ENCODE results near the gene ANKLE1. TPM values are rescaled to one million over a fixed set of nuclear protein-coding genes. Genes with fewer than 3 reads are reported as not detected.

ANKLE1 gene
- total and polyA plus RNA-seq, 10 of the 15 experiments (the other 5 are each of a cell fraction or from before 2014, with no cell fraction given): 2.2 to 17.9 (median 10.9) TPM

DNA sequence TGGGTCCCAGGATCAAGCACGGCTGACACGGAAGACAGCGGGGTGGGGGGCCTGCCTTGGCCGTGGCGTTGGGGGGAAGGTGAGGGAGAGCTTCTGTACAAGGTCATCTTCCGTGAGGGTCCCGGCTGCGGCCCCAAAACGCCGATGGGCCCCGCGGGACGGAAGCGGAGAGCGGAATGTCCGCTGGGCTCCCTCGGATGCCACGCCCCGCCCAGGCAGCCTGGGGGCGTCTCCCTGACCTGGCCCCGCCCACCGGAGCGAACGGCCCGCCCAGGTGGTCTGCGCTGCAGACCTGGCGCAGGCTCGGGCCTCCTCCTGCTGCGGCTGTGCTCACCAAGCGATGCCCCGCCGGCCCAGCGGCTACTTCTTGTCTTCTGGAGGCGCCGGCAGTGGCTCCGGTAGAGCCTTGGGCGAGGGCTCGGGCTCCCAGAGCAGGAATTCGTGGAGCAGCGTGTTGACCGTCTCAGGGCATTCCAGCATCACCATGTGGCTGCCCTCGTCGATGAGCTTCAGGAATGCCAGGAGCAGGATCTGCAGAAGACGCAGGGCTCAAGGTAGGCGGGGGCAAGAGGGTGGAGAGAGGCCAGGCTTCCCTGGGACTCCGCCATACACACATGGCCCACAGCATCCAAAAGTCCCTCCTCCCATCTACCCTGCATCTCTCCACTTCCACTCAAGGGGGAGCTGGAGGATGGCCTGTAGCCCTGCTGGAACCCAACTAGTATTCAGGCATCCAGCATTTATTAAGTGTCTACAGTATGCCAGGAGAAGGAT is 10.8 kb downstream of the ANKLE1 start (continued):
- TF ChIP-seq, protein P1, sequence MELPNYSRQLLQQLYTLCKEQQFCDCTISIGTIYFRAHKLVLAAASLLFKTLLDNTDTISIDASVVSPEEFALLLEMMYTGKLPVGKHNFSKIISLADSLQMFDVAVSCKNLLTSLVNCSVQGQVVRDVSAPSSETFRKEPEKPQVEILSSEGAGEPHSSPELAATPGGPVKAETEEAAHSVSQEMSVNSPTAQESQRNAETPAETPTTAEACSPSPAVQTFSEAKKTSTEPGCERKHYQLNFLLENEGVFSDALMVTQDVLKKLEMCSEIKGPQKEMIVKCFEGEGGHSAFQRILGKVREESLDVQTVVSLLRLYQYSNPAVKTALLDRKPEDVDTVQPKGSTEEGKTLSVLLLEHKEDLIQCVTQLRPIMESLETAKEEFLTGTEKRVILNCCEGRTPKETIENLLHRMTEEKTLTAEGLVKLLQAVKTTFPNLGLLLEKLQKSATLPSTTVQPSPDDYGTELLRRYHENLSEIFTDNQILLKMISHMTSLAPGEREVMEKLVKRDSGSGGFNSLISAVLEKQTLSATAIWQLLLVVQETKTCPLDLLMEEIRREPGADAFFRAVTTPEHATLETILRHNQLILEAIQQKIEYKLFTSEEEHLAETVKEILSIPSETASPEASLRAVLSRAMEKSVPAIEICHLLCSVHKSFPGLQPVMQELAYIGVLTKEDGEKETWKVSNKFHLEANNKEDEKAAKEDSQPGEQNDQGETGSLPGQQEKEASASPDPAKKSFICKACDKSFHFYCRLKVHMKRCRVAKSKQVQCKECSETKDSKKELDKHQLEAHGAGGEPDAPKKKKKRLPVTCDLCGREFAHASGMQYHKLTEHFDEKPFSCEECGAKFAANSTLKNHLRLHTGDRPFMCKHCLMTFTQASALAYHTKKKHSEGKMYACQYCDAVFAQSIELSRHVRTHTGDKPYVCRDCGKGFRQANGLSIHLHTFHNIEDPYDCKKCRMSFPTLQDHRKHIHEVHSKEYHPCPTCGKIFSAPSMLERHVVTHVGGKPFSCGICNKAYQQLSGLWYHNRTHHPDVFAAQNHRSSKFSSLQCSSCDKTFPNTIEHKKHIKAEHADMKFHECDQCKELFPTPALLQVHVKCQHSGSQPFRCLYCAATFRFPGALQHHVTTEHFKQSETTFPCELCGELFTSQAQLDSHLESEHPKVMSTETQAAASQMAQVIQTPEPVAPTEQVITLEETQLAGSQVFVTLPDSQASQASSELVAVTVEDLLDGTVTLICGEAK (IDR thresholded peaks at IDR 0.05; ENCODE audit: borderline replicate concordance): no peak
- peak; percentile 47 for TF ChIP-seq KLF5 (IDR thresholded peaks at IDR 0.05; ENCODE audit: partially characterized antibody)
- no peak for TF ChIP-seq FOXK2 (IDR thresholded peaks at IDR 0.05)
- TF ChIP-seq NRF1 (conservative IDR thresholded peaks at IDR 0.05; ENCODE audit: low read depth, low read length): peak; percentile 20; the same call in 1 of the 2 replicates
- no peak for TF ChIP-seq KDM1A (IDR thresholded peaks at IDR 0.05; ENCODE audit: borderline replicate concordance)
- TF ChIP-seq ZNF384 (IDR thresholded peaks at IDR 0.05; ENCODE audit: borderline replicate concordance, low read depth, low read length): no peak
- TF ChIP-seq ZNF217 (IDR thresholded peaks at IDR 0.05): no peak
- TF ChIP-seq ESRRA (IDR thresholded peaks at IDR 0.05; ENCODE audit: low read length): no peak
- peak; percentile 58 for TF ChIP-seq IKZF1 (conservative IDR thresholded peaks at IDR 0.05)
- no peak for TF ChIP-seq ASH2L (IDR thresholded peaks at IDR 0.05; ENCODE audit: borderline replicate concordance, low read depth)
- TF ChIP-seq RBBP5 (conservative IDR thresholded peaks at IDR 0.05): no peak
- TF ChIP-seq RELA (IDR thresholded peaks at IDR 0.05; ENCODE audit: borderline replicate concordance, partially characterized antibody): no peak
- no peak for TF ChIP-seq STAT3 (IDR thresholded peaks at IDR 0.05; ENCODE audit: low read depth, low read length)
- TF ChIP-seq, protein P2, sequence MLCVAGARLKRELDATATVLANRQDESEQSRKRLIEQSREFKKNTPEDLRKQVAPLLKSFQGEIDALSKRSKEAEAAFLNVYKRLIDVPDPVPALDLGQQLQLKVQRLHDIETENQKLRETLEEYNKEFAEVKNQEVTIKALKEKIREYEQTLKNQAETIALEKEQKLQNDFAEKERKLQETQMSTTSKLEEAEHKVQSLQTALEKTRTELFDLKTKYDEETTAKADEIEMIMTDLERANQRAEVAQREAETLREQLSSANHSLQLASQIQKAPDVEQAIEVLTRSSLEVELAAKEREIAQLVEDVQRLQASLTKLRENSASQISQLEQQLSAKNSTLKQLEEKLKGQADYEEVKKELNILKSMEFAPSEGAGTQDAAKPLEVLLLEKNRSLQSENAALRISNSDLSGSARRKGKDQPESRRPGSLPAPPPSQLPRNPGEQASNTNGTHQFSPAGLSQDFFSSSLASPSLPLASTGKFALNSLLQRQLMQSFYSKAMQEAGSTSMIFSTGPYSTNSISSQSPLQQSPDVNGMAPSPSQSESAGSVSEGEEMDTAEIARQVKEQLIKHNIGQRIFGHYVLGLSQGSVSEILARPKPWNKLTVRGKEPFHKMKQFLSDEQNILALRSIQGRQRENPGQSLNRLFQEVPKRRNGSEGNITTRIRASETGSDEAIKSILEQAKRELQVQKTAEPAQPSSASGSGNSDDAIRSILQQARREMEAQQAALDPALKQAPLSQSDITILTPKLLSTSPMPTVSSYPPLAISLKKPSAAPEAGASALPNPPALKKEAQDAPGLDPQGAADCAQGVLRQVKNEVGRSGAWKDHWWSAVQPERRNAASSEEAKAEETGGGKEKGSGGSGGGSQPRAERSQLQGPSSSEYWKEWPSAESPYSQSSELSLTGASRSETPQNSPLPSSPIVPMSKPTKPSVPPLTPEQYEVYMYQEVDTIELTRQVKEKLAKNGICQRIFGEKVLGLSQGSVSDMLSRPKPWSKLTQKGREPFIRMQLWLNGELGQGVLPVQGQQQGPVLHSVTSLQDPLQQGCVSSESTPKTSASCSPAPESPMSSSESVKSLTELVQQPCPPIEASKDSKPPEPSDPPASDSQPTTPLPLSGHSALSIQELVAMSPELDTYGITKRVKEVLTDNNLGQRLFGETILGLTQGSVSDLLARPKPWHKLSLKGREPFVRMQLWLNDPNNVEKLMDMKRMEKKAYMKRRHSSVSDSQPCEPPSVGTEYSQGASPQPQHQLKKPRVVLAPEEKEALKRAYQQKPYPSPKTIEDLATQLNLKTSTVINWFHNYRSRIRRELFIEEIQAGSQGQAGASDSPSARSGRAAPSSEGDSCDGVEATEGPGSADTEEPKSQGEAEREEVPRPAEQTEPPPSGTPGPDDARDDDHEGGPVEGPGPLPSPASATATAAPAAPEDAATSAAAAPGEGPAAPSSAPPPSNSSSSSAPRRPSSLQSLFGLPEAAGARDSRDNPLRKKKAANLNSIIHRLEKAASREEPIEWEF (IDR thresholded peaks at IDR 0.05; ENCODE audit: insufficient replicate concordance, low read depth, low read length): no peak
- TF ChIP-seq, protein P3, sequence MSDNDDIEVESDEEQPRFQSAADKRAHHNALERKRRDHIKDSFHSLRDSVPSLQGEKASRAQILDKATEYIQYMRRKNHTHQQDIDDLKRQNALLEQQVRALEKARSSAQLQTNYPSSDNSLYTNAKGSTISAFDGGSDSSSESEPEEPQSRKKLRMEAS (IDR thresholded peaks at IDR 0.05; ENCODE audit: low read depth, low read length): peak; percentile 41; the same call in 1 of the 2 replicates
- TF ChIP-seq RB1 (IDR thresholded peaks at IDR 0.05; ENCODE audit: borderline replicate concordance): no peak

Measured in GM12878 (cell line).